HepG2 (cell line): ENCODE data around the gene CTDSP1. TPM values are rescaled to one million over a fixed set of nuclear protein-coding genes. Genes with fewer than 3 reads are reported as not detected.

ENCODE experiments used
- ATF7-NPFF ChIP-seq: sonication (generic); formaldehyde crosslinking; IDR thresholded peaks from 2 replicates; pipeline ENCODE4 v1.8.1; 2023; ENCODE audit warnings: mild to moderate bottlenecking, low read depth, missing genetic modification reagents, moderate library complexity
- CC2D1A ChIP-seq: sonication (generic); formaldehyde crosslinking; IDR thresholded peaks from 2 replicates; pipeline ENCODE4 v1.8.1; 2023; ENCODE audit warnings: mild to moderate bottlenecking, missing genetic modification reagents
- CEBPZ ChIP-seq: IDR thresholded peaks from 2 replicates; pipeline ENCODE4 v1.6.1; 2012; ENCODE audit warnings: low read length, improper control_type of control experiment
- CSRNP1 ChIP-seq: sonication (generic); formaldehyde crosslinking; IDR thresholded peaks from 2 replicates; pipeline ENCODE4 v1.8.1; 2023; ENCODE audit warnings: mild to moderate bottlenecking, missing genetic modification reagents
- GATA4 ChIP-seq: sonication (generic); IDR thresholded peaks from 2 replicates; pipeline ENCODE4 v1.6.1; 2016; ENCODE audit warnings: antibody characterized with exemption, low read depth, borderline replicate concordance
- GMEB1 ChIP-seq: sonication (generic); formaldehyde crosslinking; IDR thresholded peaks from 2 replicates; pipeline ENCODE4 v1.5.1; 2020; ENCODE audit warnings: missing genetic modification reagents, mild to moderate bottlenecking, borderline replicate concordance
- HIVEP1 ChIP-seq: sonication (generic); formaldehyde crosslinking; IDR thresholded peaks from 2 replicates; pipeline ENCODE4 v1.4.0; 2020; ENCODE audit warnings: mild to moderate bottlenecking, missing genetic modification reagents
- IKZF4 ChIP-seq: sonication (generic); formaldehyde crosslinking; IDR thresholded peaks from 2 replicates; pipeline ENCODE4 v1.5.1; 2020; ENCODE audit warnings: borderline replicate concordance, mild to moderate bottlenecking, low read depth, missing genetic modification reagents; ENCODE audit errors: not compliant biosample characterization
- MXD1 ChIP-seq: sonication (generic); formaldehyde crosslinking; IDR thresholded peaks from 2 replicates; pipeline ENCODE4 v1.4.0; 2020; ENCODE audit warnings: mild to moderate bottlenecking, missing genetic modification reagents
- PHF5A ChIP-seq: IDR thresholded peaks from one replicate; pipeline ENCODE4 v1.6.1; 2018; ENCODE audit warnings: low read depth, missing genetic modification reagents; ENCODE audit not compliant: unreplicated experiment
- RNF2 ChIP-seq: fragments of 450-650 bp; conservative IDR thresholded peaks from 2 replicates; pipeline ENCODE4 v1.6.1; 2016; ENCODE audit warnings: low read depth
- SNAPC2 ChIP-seq: sonication (generic); formaldehyde crosslinking; IDR thresholded peaks from 2 replicates; pipeline ENCODE4 v1.8.1; 2022; ENCODE audit warnings: mild to moderate bottlenecking, missing genetic modification reagents
- THAP7 ChIP-seq: sonication (generic); formaldehyde crosslinking; IDR thresholded peaks from 2 replicates; pipeline ENCODE4 v1.8.1; 2023; ENCODE audit warnings: mild to moderate bottlenecking, missing genetic modification reagents
- ZBTB38 ChIP-seq: sonication (generic); formaldehyde crosslinking; IDR thresholded peaks from 2 replicates; pipeline ENCODE4 v1.5.1; 2020; ENCODE audit warnings: mild to moderate bottlenecking, missing genetic modification reagents
- ZFY ChIP-seq: sonication (generic); formaldehyde crosslinking; IDR thresholded peaks from 2 replicates; pipeline ENCODE4 v1.4.0; 2020; ENCODE audit warnings: missing genetic modification reagents
- ZNF205 ChIP-seq: IDR thresholded peaks from 2 replicates; pipeline ENCODE4 v1.6.1; 2018; ENCODE audit warnings: missing biosample characterization, missing genetic modification reagents
- ZNF232 ChIP-seq: sonication (generic); formaldehyde crosslinking; IDR thresholded peaks from 2 replicates; pipeline ENCODE4 v1.4.0; 2020; ENCODE audit warnings: missing genetic modification reagents, borderline replicate concordance
- ZNF335 ChIP-seq: sonication (generic); formaldehyde crosslinking; IDR thresholded peaks from 2 replicates; pipeline ENCODE4 v1.4.0; 2020; ENCODE audit warnings: missing genetic modification reagents
- ZNF547 ChIP-seq: sonication (generic); formaldehyde crosslinking; IDR thresholded peaks from 2 replicates; pipeline ENCODE4 v1.5.1; 2020; ENCODE audit warnings: mild to moderate bottlenecking, missing genetic modification reagents
- ZNF558 ChIP-seq: sonication (generic); formaldehyde crosslinking; IDR thresholded peaks from 2 replicates; pipeline ENCODE4 v1.9.0; 2022; ENCODE audit warnings: mild to moderate bottlenecking, missing genetic modification reagents, borderline replicate concordance
- ZNF691 ChIP-seq: sonication (generic); formaldehyde crosslinking; IDR thresholded peaks from 2 replicates; pipeline ENCODE4 v1.4.0; 2020; ENCODE audit warnings: missing genetic modification reagents, low read depth, mild to moderate bottlenecking, borderline replicate concordance
- polyA plus RNA-seq, 8 experiments: library from polyadenylated mRNA; depleted of rRNA in 3 of 8; stranded (reverse) in 7 of 8; unstranded in 1 of 8; fragments of >200 nt; fragmentation: Illumina TruSeq in 4 of 8; extraction: Trizol in 4 of 8; gene quantifications; 2 replicates each; pipeline versions ENCODE4 v1.2.1 to v1.2.3, GENCODE V29; 2011 to 2016; ENCODE audit warnings: low read depth in 4 of 8, missing spikeins in 1 of 8, mixed read lengths in 1 of 8; ENCODE audit not compliant: insufficient read depth in 1 of 8
- total RNA-seq, 5 experiments: library from RNA; depleted of rRNA; stranded (reverse); fragments of >200 nt; fragmentation: Illumina TruSeq; extraction: Trizol; gene quantifications; 2 replicates each; pipeline ENCODE4 v1.2.3, GENCODE V29; 2016; ENCODE audit warnings: low read depth in 1 of 5

Gene CTDSP1
- total and polyA plus RNA-seq, 2 of the 13 experiments (the other 11 are each of a cell fraction or from before 2014, with no cell fraction given): 91.0 to 268 TPM

- TF ChIP-seq CSRNP1 (peak; percentile 88; the same call in 1 of the 2 replicates), RNF2 (no peak), THAP7 (CRISPR knock-in tag) (no peak), CC2D1A (peak; percentile 39; the same call in 1 of the 2 replicates), HIVEP1 (CRISPR knock-in tag) (peak; percentile 93), CEBPZ (no peak), MXD1 (CRISPR knock-in tag) (peak; percentile 84; the same call in 1 of the 2 replicates), ZNF232 (peak; percentile 98), ZNF335 (peak; percentile 44; the same call in 1 of the 2 replicates), ZNF205 (CRISPR knock-in tag) (peak; percentile 67), ZNF691 (CRISPR knock-in tag) (no peak), ZNF558 (CRISPR knock-in tag) (no peak), IKZF4 (peak; percentile 57), ZNF547 (CRISPR knock-in tag) (peak; percentile 64), SNAPC2 (CRISPR knock-in tag) (peak; percentile 96; the same call in 1 of the 2 replicates), GATA4 (peak; percentile 83; the same call in 1 of the 2 replicates), GMEB1 (CRISPR knock-in tag) (0 out of 2 replicates have a peak, but pooled peaks have one; percentile 59), ZBTB38 (CRISPR knock-in tag) (peak; percentile 88), PHF5A (CRISPR knock-in tag) (peak; percentile 16), ATF7-NPFF (peak; percentile 77), ZFY (CRISPR knock-in tag) (peak; percentile 53; the same call in 1 of the 2 replicates)
Observed at GRCh38 chr2:218397820-218398436, 1.7 kb upstream of the CTDSP1 start (continued).
